Islet precursor cell (in vitro differentiated cells): ENCODE data around the gene PHF20.

Experiments
- DNase-seq: peaks from one replicate; pipeline ENCODE4 v3.0.0-alpha.2; 2018

The PHF20 gene

DNA sequence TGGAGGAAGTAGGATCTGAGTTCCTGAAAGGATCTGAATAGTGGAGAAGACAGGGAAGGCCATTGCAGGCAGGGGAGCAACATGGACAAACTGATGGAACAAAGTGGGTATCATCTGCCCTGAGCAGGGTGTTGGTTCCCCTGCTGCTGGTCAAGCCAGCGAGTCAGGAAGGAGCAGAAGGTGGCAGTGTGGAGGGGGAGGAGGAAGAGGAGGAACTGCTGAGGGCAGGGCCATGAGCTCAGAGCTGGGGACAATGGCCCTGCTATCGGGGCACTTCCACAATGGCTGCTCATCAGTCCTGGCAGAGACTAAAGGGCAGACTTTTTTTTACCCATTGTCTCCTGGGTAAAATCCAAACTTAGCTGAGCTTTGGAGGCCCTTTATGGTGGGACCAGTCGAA is 210.2 kb downstream of the PHF20 start:
- no peak for DNase-seq

DNA sequence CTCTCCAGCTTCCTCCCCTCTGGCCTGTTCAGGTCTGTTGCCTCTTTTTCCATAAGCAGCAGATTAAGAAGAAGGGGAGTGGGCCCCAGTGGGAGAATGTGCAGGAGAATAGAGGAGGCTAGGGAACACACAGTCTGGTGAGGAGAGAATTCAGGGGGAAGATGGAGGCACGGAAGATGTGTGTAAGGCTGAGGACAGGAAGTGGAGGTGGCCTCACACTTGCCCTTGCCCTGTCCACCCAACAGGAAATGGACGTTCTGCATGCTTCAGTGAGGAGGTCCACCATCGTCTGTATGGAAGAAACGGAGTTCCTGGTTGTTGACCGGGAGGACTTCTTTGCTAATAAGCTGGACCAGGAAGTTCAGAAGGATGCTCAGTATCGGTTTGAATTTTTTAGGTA is 212.6 kb downstream of the PHF20 start:
- peak; percentile 40 for DNase-seq

DNA sequence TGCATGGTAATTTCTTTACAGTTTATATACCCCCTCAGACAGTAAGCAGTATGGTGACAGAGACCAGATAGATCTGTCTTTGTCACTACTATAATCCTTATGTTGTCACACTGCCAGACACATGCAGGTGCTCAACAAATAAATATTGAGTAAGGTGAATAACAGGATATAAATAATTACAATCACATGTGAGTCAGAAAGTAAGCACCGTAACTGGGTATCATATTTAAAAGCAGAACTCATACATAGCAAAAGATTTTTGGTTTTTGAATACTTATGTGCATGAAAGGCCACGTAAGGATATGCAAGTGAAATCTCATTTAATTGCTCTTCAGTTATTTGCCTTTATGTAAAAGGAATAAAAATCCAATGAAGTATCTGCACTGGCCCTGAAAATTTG is 214.0 kb downstream of the PHF20 start:
- DNase-seq, result no peak

DNA sequence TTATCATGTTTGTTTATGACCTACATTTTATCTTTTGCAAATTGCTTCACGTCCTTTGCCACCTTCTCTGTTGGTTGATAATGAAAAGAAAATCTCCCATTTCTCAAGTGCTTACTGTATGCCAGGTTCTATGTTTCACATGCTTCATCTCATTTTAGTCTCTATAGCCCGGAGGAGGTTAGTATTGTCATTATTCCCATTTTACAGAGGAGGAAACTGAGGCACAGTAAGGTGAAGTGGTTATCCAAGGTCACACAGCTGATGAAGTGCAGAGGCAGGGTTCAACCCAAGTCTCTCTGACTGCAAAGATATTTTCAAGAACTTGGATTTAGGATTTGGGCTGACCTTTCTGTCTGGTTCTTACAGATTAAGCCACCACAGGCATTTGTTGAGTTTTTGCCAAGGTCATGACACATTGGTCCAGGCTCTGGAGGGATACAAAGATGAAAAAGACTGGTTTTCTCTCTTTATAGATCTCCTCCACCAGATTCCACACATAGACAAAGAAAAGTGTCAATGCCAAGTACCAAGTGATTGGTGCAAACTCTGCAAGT is 217.2 kb downstream of the PHF20 start:
- DNase-seq, result peak; percentile 2

- peak; percentile 55 for DNase-seq
These were observed 219.4 kb downstream of the PHF20 start for GRCh38 chr20:35991142-35991771.

DNA sequence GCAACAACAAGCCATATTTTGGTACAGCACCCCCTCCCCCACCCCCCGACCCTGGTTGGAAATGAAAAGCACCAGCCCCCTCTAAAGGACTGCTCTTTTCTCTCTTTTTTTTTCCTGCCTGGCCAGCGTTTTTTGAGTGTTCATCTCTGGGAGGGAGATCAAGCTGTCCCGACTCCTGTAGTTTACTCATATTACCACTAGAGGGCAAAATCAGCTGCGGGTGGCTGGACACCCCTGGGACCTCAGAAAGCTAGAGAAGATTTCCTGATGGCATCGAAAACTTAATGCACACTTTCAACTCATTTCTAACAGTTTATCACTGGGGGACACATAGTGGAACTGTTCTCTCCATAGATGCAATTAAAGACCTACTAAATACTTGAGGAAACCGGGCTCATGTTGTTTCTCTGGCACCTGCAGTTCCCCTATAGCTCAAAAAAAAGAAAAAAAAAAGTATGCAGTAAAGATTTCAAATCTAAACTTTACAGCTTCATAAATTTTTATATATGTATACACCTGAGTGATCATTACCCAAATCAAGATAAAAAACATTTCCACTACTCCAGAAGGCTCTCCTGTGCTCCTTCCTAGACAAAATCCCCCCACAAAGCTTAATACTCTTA is 221.0 kb downstream of the PHF20 start:
- peak; percentile 69 for DNase-seq

- DNase-seq, result peak; percentile 94
These were observed 223.2 kb downstream of the PHF20 start for GRCh38 chr20:35994994-35995453.

GRCh38 chr20:35996492-35996891 is 224.7 kb downstream of the PHF20 start:
- peak; percentile 9 for DNase-seq
